ENCODE results near the gene MYRF.

- TF ChIP-seq CTCF (IDR thresholded peaks at IDR 0.05; ENCODE audit: extremely low read depth in 1 of 2, insufficient read depth in 1 of 2, low read depth in 1 of 2, low read length in 2 of 2), result no peak
- no peak for TF ChIP-seq EZH2 (IDR thresholded peaks at IDR 0.05; ENCODE audit: borderline replicate concordance, low read depth, low read length, severe bottlenecking)
- TF ChIP-seq POLR2A (IDR thresholded peaks at IDR 0.05; ENCODE audit: low read depth, low read length), result no peak
- TF ChIP-seq MAX (IDR thresholded peaks at IDR 0.05; ENCODE audit: insufficient read depth, insufficient read length), result no peak
- TF ChIP-seq MYC (IDR thresholded peaks at IDR 0.05; ENCODE audit: low read depth, low read length), result no peak
These were observed 28.0 kb upstream of the MYRF start for GRCh38 chr11:61724437-61724836.
